GM13977 (cell line): Measurements from ENCODE around the gene HIKESHI.

ENCODE experiments used
- DNase-seq: peaks from one replicate; pipeline ENCODE4 v3.0.0; 2012; ENCODE audit warnings: low spot score
- CTCF ChIP-seq: IDR thresholded peaks from 2 replicates; pipeline ENCODE4 v1.5.1; 2012; ENCODE audit warnings: mild to moderate bottlenecking, control low read depth; ENCODE audit not compliant: insufficient read depth; ENCODE audit errors: extremely low read depth, missing control alignments
- in situ Hi-C: fragments of 300-500 bp; cut with MboI; formaldehyde crosslinking; loops from one replicate; pipeline ENCODE4 v1.12.0; 2022; ENCODE audit warnings: low sequenced_read_pairs, low pct_unique_long_range_greater_than_20kb, mixed read lengths, inconsistent platforms; ENCODE audit not compliant: unreplicated experiment

The HIKESHI gene

GRCh38 chr11:86370922-86371594 lies 69.0 kb downstream of the HIKESHI start:
- DNase-seq: no peak
- in situ Hi-C loops: no loop called here
- TF ChIP-seq CTCF: no peak

- in situ Hi-C loops: no loop called here
- no peak for DNase-seq
- no peak for TF ChIP-seq CTCF
These were observed 70.0 kb downstream of the HIKESHI start for GRCh38 chr11:86372041-86372440.

GRCh38 chr11:86372586-86372985 lies 70.5 kb downstream of the HIKESHI start:
- no peak for DNase-seq
- TF ChIP-seq CTCF: no peak
- in situ Hi-C loops: no loop called here

GRCh38 chr11:86374069-86374468 lies 72.0 kb downstream of the HIKESHI start:
- DNase-seq: no peak
- in situ Hi-C loops: no loop called here
- no peak for TF ChIP-seq CTCF

- in situ Hi-C loops: no loop called here
- no peak for TF ChIP-seq CTCF
These were observed 72.5 kb downstream of the HIKESHI start, which contains the start of gene CCDC81 for GRCh38 chr11:86374586-86374985. TSS of gene CCDC81 (plus strand) at chr11:86374887. CDS start at chr11:86375164, 277 bp downstream.

GRCh38 chr11:86377972-86378371 lies 75.9 kb downstream of the HIKESHI start:
- no peak for TF ChIP-seq CTCF

More at GRCh38 chr11:86374586-86374985, 72.5 kb downstream of the HIKESHI start, which contains the start of gene CCDC81:
- DNase-seq: no peak

More at GRCh38 chr11:86377972-86378371, 75.9 kb downstream of the HIKESHI start:
- DNase-seq: no peak
- in situ Hi-C loops: no loop called here
